Keratinocyte (primary cell): ENCODE measurements around the gene HOXB8. TPM values are rescaled to one million over a fixed set of nuclear protein-coding genes. Genes with fewer than 3 reads are reported as not detected.

Source experiments
- DNase-seq: peaks from one replicate; pipeline ENCODE4 v3.0.0-alpha.2; 2011; ENCODE audit warnings: low read depth, missing footprints, low spot score
- FAIRE-seq: peaks from 2 replicates; lab custom pipeline; 2011; peaks lifted over from hg19 to GRCh38; lab: Jason Lieb, UNC
- H2AFZ ChIP-seq: 2 replicates; pipeline ENCODE4 v1.6.0; 2012; ENCODE audit warnings: low read length, control low read depth, inconsistent platforms; ENCODE audit not compliant: control insufficient read depth
- H3K27ac ChIP-seq: 2 replicates; pipeline ENCODE4 v1.5.1; 2011; ENCODE audit warnings: low read length; ENCODE audit not compliant: control insufficient read depth, insufficient read depth
- H3K27me3 ChIP-seq: 3 replicates; pipeline ENCODE4 v1.6.0; 2011; ENCODE audit warnings: low read length; ENCODE audit not compliant: control insufficient read depth, insufficient read depth; ENCODE audit errors: extremely low read depth
- H3K36me3 ChIP-seq, 2 experiments: 2 replicates in 1 of 2; 3 replicates in 1 of 2; pipeline ENCODE4 v1.5.1; 2011; ENCODE audit warnings: low read length in 2 of 2, mild to moderate bottlenecking in 1 of 2; ENCODE audit not compliant: control insufficient read depth in 2 of 2, insufficient read depth in 2 of 2; ENCODE audit errors: extremely low read depth in 1 of 2
- H3K4me1 ChIP-seq: 3 replicates; pipeline ENCODE4 v1.5.1; 2011; ENCODE audit warnings: low read length; ENCODE audit not compliant: control insufficient read depth, insufficient read depth; ENCODE audit errors: extremely low read depth
- H3K4me2 ChIP-seq: 3 replicates; pipeline ENCODE4 v1.6.0; 2011; ENCODE audit warnings: low read depth, low read length; ENCODE audit not compliant: control insufficient read depth, insufficient read depth; ENCODE audit errors: extremely low read depth
- H3K4me3 ChIP-seq, 3 experiments: fragments of 200-600 bp in 1 of 3; sonication (generic) in 1 of 3; 2 replicates in 2 of 3; 3 replicates in 1 of 3; pipeline ENCODE4 v1.5.1; 2011 to 2016; ENCODE audit warnings: low read length in 3 of 3, mild to moderate bottlenecking in 3 of 3, control low read depth in 2 of 3, inconsistent platforms in 1 of 3, low read depth in 1 of 3, mixed read lengths in 1 of 3, mixed run types in 1 of 3, moderate library complexity in 1 of 3; ENCODE audit not compliant: control insufficient read depth in 2 of 3, insufficient read depth in 2 of 3; ENCODE audit errors: extremely low read depth in 1 of 3
- H3K79me2 ChIP-seq: 2 replicates; pipeline ENCODE4 v1.6.0; 2012; ENCODE audit warnings: low read length; ENCODE audit not compliant: control insufficient read depth, insufficient read depth
- H3K9ac ChIP-seq: 3 replicates; pipeline ENCODE4 v1.6.0; 2011; ENCODE audit warnings: low read length; ENCODE audit not compliant: control insufficient read depth, insufficient read depth; ENCODE audit errors: extremely low read depth
- H3K9me1 ChIP-seq: 3 replicates; pipeline ENCODE4 v1.6.0; 2011; ENCODE audit warnings: low read length; ENCODE audit not compliant: control insufficient read depth, insufficient read depth; ENCODE audit errors: extremely low read depth
- H3K9me3 ChIP-seq: 2 replicates; pipeline ENCODE4 v1.5.1; 2012; ENCODE audit warnings: low read depth, low read length; ENCODE audit not compliant: control insufficient read depth
- H4K20me1 ChIP-seq: 3 replicates; pipeline ENCODE4 v1.6.0; 2011; ENCODE audit warnings: low read length; ENCODE audit not compliant: control insufficient read depth, insufficient read depth; ENCODE audit errors: extremely low read depth
- CTCF ChIP-seq, 3 experiments: IDR thresholded peaks in 1 of 3; conservative IDR thresholded peaks in 1 of 3; optimal IDR thresholded peaks in 1 of 3; 2 replicates in 2 of 3; 3 replicates in 1 of 3; pipeline versions ENCODE3 to v1.5.1; 2011; ENCODE audit warnings: low read length in 3 of 3, mild to moderate bottlenecking in 3 of 3, moderate library complexity in 2 of 3, control low read depth in 1 of 3, inconsistent platforms in 1 of 3; ENCODE audit not compliant: insufficient read depth in 2 of 3; ENCODE audit errors: extremely low read depth in 1 of 3
- EZH2 ChIP-seq: IDR thresholded peaks from one replicate; pipeline ENCODE4 v1.6.1; 2012; ENCODE audit warnings: inconsistent platforms, mild to moderate bottlenecking, low read length, moderate library complexity
- dilution Hi-C: fragments of 300-500 bp; cut with MboI; formaldehyde crosslinking; loops from one replicate; pipeline ENCODE4 v1.7.0; 2020; ENCODE audit warnings: low sequenced_read_pairs; ENCODE audit not compliant: extremely low pct_ligation_motif_present
- polyA plus RNA-seq, 5 experiments: library from polyadenylated mRNA; depleted of rRNA in 3 of 5; stranded (reverse) in 3 of 5; stranded (forward) in 1 of 5; unstranded in 1 of 5; fragments of >200 nt; gene quantifications; 1 replicate in 1 of 5; 2 replicates in 3 of 5; 3 replicates in 1 of 5; pipeline versions ENCODE4 v1.2.1 to v1.2.3, GENCODE V29; 2011 to 2012; ENCODE audit warnings: missing spikeins in 2 of 5, low read depth in 1 of 5, low replicate concordance in 1 of 5

HOXB8 gene
- polyA plus RNA-seq, 1 donor (not counting 4 experiments of a cell fraction or from before 2014, with no cell fraction given): not detected

- H3K9me1 ChIP-seq: no peaks in the 10 kb centered on the region
- no peaks in the 10 kb centered on the region for H4K20me1 ChIP-seq
- peak overlapping the region in 2 of 3 experiments; percentile 45 to 58 for H3K4me3 ChIP-seq
- H3K9me3 ChIP-seq: no peaks in the 10 kb centered on the region
- dilution Hi-C loops: no loop called here
- TF ChIP-seq EZH2: peak; percentile 61
- no peak for TF ChIP-seq CTCF (optimal IDR thresholded peaks at IDR 0.05 in 1 of 3, IDR thresholded peaks at IDR 0.05 in 1 of 3, conservative IDR thresholded peaks at IDR 0.05 in 1 of 3; ENCODE audit: extremely low read depth in 1 of 3, insufficient read depth in 2 of 3, low read length in 3 of 3)
- no peaks in the 10 kb centered on the region for H3K4me1 ChIP-seq
- no peak for DNase-seq
- H3K36me3 ChIP-seq: peaks cover 0 to 3% of the 10 kb centered on the region in 2 experiments
- H2AFZ ChIP-seq: peak overlapping the region; percentile 67
- H3K27ac ChIP-seq: no peak overlapping the region
- no peaks in the 10 kb centered on the region for H3K79me2 ChIP-seq
- FAIRE-seq: no peak
- peaks cover 56% of the 10 kb centered on the region for H3K27me3 ChIP-seq
- no peak overlapping the region for H3K9ac ChIP-seq
- peak overlapping the region; percentile 71 for H3K4me2 ChIP-seq
These were observed 50.7 kb downstream of the HOXB8 start for GRCh38 chr17:48564188-48565021.

GRCh38 chr17:48563867-48564187 lies 51.3 kb downstream of the HOXB8 start:
- no peaks in the 10 kb centered on the region for H3K9me1 ChIP-seq
- dilution Hi-C loops: no loop called here
- TF ChIP-seq EZH2 (no peak), CTCF (optimal IDR thresholded peaks at IDR 0.05 in 1 of 3, IDR thresholded peaks at IDR 0.05 in 1 of 3, conservative IDR thresholded peaks at IDR 0.05 in 1 of 3; ENCODE audit: extremely low read depth in 1 of 3, insufficient read depth in 2 of 3, low read length in 3 of 3) (no peak)
- no peaks in the 10 kb centered on the region for H3K9me3 ChIP-seq
- peaks cover 54% of the 10 kb centered on the region for H3K27me3 ChIP-seq
- peak overlapping the region; percentile 7 for H3K4me2 ChIP-seq
- DNase-seq: no peak
- no peak overlapping the region for H3K9ac ChIP-seq
- H3K79me2 ChIP-seq: no peaks in the 10 kb centered on the region
- no peak overlapping the region for H3K4me3 ChIP-seq
- peaks cover 0 to 3% of the 10 kb centered on the region in 2 experiments for H3K36me3 ChIP-seq
- H3K27ac ChIP-seq: no peak overlapping the region
- FAIRE-seq: no peak
- H2AFZ ChIP-seq: no peak overlapping the region
- H3K4me1 ChIP-seq: no peaks in the 10 kb centered on the region
- H4K20me1 ChIP-seq: no peaks in the 10 kb centered on the region
